Subcutaneous adipose tissue (tissue), 4 donors: ENCODE data around the gene SRD5A1. TPM values are rescaled to one million over a fixed set of nuclear protein-coding genes. Genes with fewer than 3 reads are reported as not detected.

Experiments used
- CTCF ChIP-seq: fragments of 450-650 bp; IDR thresholded peaks from one replicate; pipeline ENCODE4 v1.5.1; 2016; ENCODE audit warnings: low read depth, mild to moderate bottlenecking, control low read depth, antibody characterized with exemption, moderate library complexity
- total RNA-seq, 4 donors: library from RNA; depleted of rRNA; stranded (reverse); fragments of >200 nt; gene quantifications; one replicate each; pipeline ENCODE4 v1.1.0, GENCODE V29; 2016

The SRD5A1 gene
- total RNA-seq, 4 donors from 2014 or later, result 1.8 to 4.9 (median 3.5) TPM

DNA sequence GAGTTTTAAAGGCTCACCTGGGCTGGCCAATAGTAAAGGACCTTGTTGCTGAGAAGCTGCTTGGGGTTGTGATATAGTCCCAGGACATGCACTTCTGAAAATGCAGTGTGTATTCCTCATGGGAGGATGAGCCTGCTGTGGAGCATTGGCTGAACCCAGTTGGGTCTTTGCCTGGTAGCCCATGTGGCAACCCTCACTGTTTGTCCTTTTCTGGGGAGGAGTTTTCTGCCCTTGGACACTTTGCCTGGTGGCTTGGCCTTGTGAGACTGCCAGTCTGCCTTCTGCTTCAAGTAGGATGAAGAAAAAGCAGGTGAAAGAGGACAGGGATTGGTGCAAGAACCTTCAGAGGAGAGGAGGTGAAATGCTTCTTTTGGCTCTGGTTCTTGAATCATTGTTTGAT lies 84.0 kb downstream of the SRD5A1 start:
- TF ChIP-seq CTCF, result no peak

- no peak for TF ChIP-seq CTCF
Observed at GRCh38 chr5:6717687-6718086, 84.4 kb downstream of the SRD5A1 start.

- no peak for TF ChIP-seq CTCF
Observed at GRCh38 chr5:6718161-6718681, 85.0 kb downstream of the SRD5A1 start.

DNA sequence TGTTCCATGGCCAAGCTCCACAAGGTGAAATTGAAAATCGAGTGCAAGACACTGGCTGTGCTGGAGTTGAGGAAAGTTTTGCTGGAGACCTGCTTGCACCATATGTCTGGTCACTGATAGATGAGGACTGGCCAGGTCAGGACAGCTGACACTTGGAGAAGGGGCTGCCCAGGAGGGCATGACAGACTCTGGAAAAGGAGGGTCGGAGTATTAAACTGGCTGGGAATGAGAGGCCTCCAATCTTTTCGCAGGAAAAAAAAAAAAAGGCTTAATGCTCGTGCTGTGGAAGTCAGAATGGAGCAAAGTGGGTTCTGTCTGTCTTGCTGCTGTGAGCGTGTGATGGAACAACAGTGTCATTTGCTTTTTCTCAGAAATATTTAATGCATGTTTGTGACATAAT lies 85.5 kb downstream of the SRD5A1 start:
- no peak for TF ChIP-seq CTCF

DNA sequence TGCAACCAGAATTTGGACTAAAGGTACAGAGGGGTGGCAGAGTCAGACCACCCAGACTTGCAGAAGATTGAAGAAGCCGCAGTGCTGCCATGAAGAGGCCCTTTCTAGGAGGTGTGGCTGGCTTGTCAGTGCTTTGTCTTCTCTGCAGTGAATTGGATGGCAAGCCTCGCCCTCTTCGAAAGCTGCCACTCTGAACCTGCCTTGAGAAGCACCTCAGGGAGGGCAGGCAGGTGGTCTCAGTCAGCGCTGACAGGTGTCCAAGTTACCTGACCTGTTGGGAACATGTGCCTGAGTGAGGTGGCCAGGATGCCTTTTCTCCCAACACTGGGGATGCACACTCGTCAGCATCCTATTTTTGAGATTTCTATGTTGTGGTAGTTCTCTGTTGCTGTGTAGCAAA lies 86.2 kb downstream of the SRD5A1 start:
- no peak for TF ChIP-seq CTCF

GRCh38 chr5:6719896-6720560 lies 86.8 kb downstream of the SRD5A1 start:
- no peak for TF ChIP-seq CTCF

- no peak for TF ChIP-seq CTCF
Observed at GRCh38 chr5:6720561-6720921, 87.3 kb downstream of the SRD5A1 start.
